CD14-positive monocyte (primary cell): ENCODE measurements around the gene SCAPER. TPM values are rescaled to one million over a fixed set of nuclear protein-coding genes. Genes with fewer than 3 reads are reported as not detected.

Experiments
- DNase-seq, 3 donors: peaks; one replicate each; pipeline ENCODE4 v3.0.0-alpha.2; 2011 to 2022
- H2AFZ ChIP-seq: 2 replicates; pipeline ENCODE4 v1.6.0; 2012; ENCODE audit warnings: mild to moderate bottlenecking, low read depth, low read length, inconsistent platforms; ENCODE audit not compliant: insufficient read depth, poor library complexity, severe bottlenecking
- H3K27ac ChIP-seq, 2 donors: 1 replicate in 1 of 2; 2 replicates in 1 of 2; pipeline ENCODE4 v1.5.1; 2012 to 2013; ENCODE audit warnings: low read length in 2 of 2, control low read depth in 1 of 2, inconsistent platforms in 1 of 2, low read depth in 1 of 2, mild to moderate bottlenecking in 1 of 2
- H3K27me3 ChIP-seq, 2 donors: one replicate each; pipeline versions ENCODE4 v1.6.0 to v1.6.1; 2011 to 2013; ENCODE audit warnings: low read length in 2 of 2; ENCODE audit not compliant: control insufficient read depth in 2 of 2, insufficient read depth in 2 of 2
- H3K36me3 ChIP-seq, 2 donors: replicated peaks in 1 of 2; 1 replicate in 1 of 2; 2 replicates in 1 of 2; pipeline versions ENCODE4 v1.5.1 to v1.6.1; 2012 to 2013; ENCODE audit warnings: low read length in 2 of 2, control low read depth in 1 of 2, inconsistent platforms in 1 of 2, mild to moderate bottlenecking in 1 of 2; ENCODE audit not compliant: insufficient read depth in 2 of 2, control insufficient read depth in 1 of 2
- H3K4me1 ChIP-seq, 2 donors: 1 replicate in 1 of 2; 2 replicates in 1 of 2; pipeline versions ENCODE4 v1.5.1 to v1.6.1; 2012 to 2013; ENCODE audit warnings: low read length in 2 of 2, control low read depth in 1 of 2, inconsistent platforms in 1 of 2, mild to moderate bottlenecking in 1 of 2, moderate library complexity in 1 of 2; ENCODE audit not compliant: insufficient read depth in 2 of 2, control insufficient read depth in 1 of 2
- H3K4me2 ChIP-seq: replicated peaks from 2 replicates; pipeline ENCODE3; 2012; ENCODE audit warnings: low read length, moderate library complexity, mild to moderate bottlenecking; ENCODE audit not compliant: poor library complexity, severe bottlenecking; ENCODE audit errors: extremely low read depth
- H3K4me3 ChIP-seq, 3 experiments: fragments of 200-600 bp in 1 of 3; sonication (generic) in 1 of 3; replicated peaks in 1 of 3; 1 replicate in 2 of 3; 2 replicates in 1 of 3; pipeline ENCODE4 v1.5.1; 2011 to 2013; ENCODE audit warnings: low read length in 3 of 3, mild to moderate bottlenecking in 3 of 3, control low read depth in 2 of 3, low read depth in 2 of 3, inconsistent platforms in 1 of 3, moderate library complexity in 1 of 3
- H3K79me2 ChIP-seq: 2 replicates; pipeline ENCODE4 v1.6.0; 2012; ENCODE audit warnings: mild to moderate bottlenecking, control low read depth, inconsistent platforms, low read length, moderate library complexity; ENCODE audit not compliant: insufficient read depth
- H3K9ac ChIP-seq: 2 replicates; pipeline ENCODE4 v1.6.0; 2017; ENCODE audit warnings: low read length, mild to moderate bottlenecking; ENCODE audit not compliant: insufficient read depth, poor library complexity, severe bottlenecking
- H3K9me3 ChIP-seq, 2 donors: replicated peaks in 1 of 2; 1 replicate in 1 of 2; 2 replicates in 1 of 2; pipeline versions ENCODE4 v1.5.1 to v1.6.1; 2012 to 2013; ENCODE audit warnings: low read length in 2 of 2, control low read depth in 1 of 2; ENCODE audit not compliant: control insufficient read depth in 1 of 2, insufficient read depth in 1 of 2
- H4K20me1 ChIP-seq: 2 replicates; pipeline ENCODE4 v1.6.0; 2012; ENCODE audit warnings: mild to moderate bottlenecking, low read length, control low read depth, moderate library complexity; ENCODE audit not compliant: insufficient read depth
- H3K27ac Mint-ChIP-seq, 7 donors: one replicate each; pipeline ENCODE4 v1.8.0; 2020; ENCODE audit warnings: mild to moderate bottlenecking in 7 of 7, mixed read lengths in 7 of 7, moderate library complexity in 6 of 7, inconsistent platforms in 2 of 7
- H3K27me3 Mint-ChIP-seq, 3 donors: one replicate each; pipeline ENCODE4 v1.8.0; 2021 to 2022; ENCODE audit warnings: low read depth in 3 of 3, mild to moderate bottlenecking in 3 of 3, mixed read lengths in 3 of 3, moderate library complexity in 3 of 3, inconsistent platforms in 1 of 3
- H3K36me3 Mint-ChIP-seq, 2 donors: one replicate each; pipeline ENCODE4 v1.8.0; 2020; ENCODE audit warnings: mixed read lengths in 2 of 2, inconsistent platforms in 1 of 2, mild to moderate bottlenecking in 1 of 2
- H3K4me1 Mint-ChIP-seq: one replicate; pipeline ENCODE4 v1.8.0; 2020; ENCODE audit warnings: mild to moderate bottlenecking, mixed read lengths
- H3K4me3 Mint-ChIP-seq, 2 donors: one replicate each; pipeline ENCODE4 v1.8.0; 2020; ENCODE audit warnings: mild to moderate bottlenecking in 2 of 2, mixed read lengths in 2 of 2, moderate library complexity in 1 of 2
- H3K9me3 Mint-ChIP-seq, 7 donors: one replicate each; pipeline ENCODE4 v1.8.0; 2020 to 2022; ENCODE audit warnings: mixed read lengths in 7 of 7, mild to moderate bottlenecking in 6 of 7, moderate library complexity in 6 of 7, inconsistent platforms in 2 of 7
- WGBS: methylation state at CpG from one replicate; pipeline ENCODE4 v1.1.5; 2013; ENCODE audit warnings: missing lambda C conversion rate; ENCODE audit not compliant: insufficient coverage; 5-methylcytosine and 5-hydroxymethylcytosine counted together
- intact Hi-C, 2 donors: fragments of 100-400 bp; cut with micrococcal nuclease; formaldehyde crosslinking; loops; one replicate each; pipeline versions ENCODE4 v1.15.0 to v1.15.1; 2023
- polyA plus RNA-seq, 3 donors: library from polyadenylated mRNA; depleted of rRNA in 1 of 3; unstranded in 2 of 3; stranded (reverse) in 1 of 3; fragments of 300-500 nt in 2 of 3; fragments of >200 nt in 1 of 3; fragmentation: Illumina TruSeq in 2 of 3; gene quantifications; 1 replicate in 2 of 3; 2 replicates in 1 of 3; pipeline ENCODE4 v1.2.3, GENCODE V29; 2012 to 2021
- TF ChIP-seq, protein P1 (sequence below): fragments of 200-600 bp; IDR thresholded peaks from one replicate; pipeline ENCODE4 v1.8.0; 2022; ENCODE audit warnings: antibody characterized with exemption, mild to moderate bottlenecking

SCAPER gene
- polyA plus RNA-seq, 3 donors = 2.5 to 5.4 (median 4.2) TPM

DNA sequence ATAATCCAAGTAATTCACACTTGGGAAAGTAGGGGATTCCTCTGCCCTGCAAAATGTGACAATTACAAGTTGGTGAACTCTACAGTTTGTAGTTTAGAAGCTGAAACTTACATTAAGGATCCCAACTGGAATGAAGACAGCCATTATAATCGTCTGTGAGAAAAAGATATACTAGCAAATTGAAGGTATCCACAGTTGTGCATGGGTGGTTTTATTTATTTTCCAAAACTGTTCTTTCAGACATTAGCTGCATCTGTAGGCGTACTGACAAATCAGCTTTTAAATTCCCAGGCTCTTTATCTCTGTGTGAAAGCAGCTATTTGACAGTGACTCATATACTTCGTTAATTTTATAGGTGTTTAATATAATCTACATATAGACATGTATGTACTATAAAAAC lies 581.1 kb downstream of the SCAPER start:
- Histone ChIP-seq H4K20me1 (no peaks in the 10 kb centered on the region), H3K4me2 (no peak overlapping the region), H3K9me3 (no peaks in the 10 kb centered on the region), H3K4me1 (no peaks in the 10 kb centered on the region), H3K4me3 (no peak overlapping the region), H2AFZ (no peak overlapping the region), H3K27me3 (peaks cover 10 to 35% of the 10 kb centered on the region in 2 donors), H3K9ac (no peak overlapping the region), H3K36me3 (no peaks in the 10 kb centered on the region), H3K79me2 (no peaks in the 10 kb centered on the region), H3K27ac (no peak overlapping the region)
- intact Hi-C loops = no loop called here
- no peak for DNase-seq
- Mint-ChIP-seq H3K36me3 (no peaks in the 10 kb centered on the region), H3K9me3 (peaks cover 0 to 1% (median 0%) of the 10 kb centered on the region in 7 donors), H3K4me3 (no peak overlapping the region), H3K4me1 (no peaks in the 10 kb centered on the region), H3K27me3 (peaks cover 41 to 64% (median 55%) of the 10 kb centered on the region in 3 donors), H3K27ac (no peak overlapping the region)
- TF ChIP-seq, protein P1, sequence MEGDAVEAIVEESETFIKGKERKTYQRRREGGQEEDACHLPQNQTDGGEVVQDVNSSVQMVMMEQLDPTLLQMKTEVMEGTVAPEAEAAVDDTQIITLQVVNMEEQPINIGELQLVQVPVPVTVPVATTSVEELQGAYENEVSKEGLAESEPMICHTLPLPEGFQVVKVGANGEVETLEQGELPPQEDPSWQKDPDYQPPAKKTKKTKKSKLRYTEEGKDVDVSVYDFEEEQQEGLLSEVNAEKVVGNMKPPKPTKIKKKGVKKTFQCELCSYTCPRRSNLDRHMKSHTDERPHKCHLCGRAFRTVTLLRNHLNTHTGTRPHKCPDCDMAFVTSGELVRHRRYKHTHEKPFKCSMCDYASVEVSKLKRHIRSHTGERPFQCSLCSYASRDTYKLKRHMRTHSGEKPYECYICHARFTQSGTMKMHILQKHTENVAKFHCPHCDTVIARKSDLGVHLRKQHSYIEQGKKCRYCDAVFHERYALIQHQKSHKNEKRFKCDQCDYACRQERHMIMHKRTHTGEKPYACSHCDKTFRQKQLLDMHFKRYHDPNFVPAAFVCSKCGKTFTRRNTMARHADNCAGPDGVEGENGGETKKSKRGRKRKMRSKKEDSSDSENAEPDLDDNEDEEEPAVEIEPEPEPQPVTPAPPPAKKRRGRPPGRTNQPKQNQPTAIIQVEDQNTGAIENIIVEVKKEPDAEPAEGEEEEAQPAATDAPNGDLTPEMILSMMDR = no peak
- no CpG with 5 or more reads among the region's 3 CpGs for WGBS

DNA sequence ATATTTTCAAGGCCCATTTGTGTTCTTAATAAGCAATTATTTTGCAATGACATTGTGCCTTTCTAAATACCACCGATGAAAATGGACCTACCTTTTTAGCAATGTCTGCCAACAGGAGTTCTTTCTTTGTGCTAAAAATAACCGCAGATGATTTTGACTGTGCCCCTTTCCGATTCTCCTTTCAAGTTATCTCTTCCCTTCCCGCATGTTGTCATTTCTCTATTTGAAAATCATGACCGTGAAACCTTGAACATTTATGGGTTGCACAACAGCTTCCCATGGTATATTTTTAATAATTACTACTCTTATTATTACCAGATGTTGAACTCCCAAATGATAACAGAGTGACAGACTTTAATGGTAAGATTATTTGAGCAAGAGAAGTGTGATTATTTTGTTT lies 583.5 kb downstream of the SCAPER start:
- Mint-ChIP-seq H3K36me3 (no peaks in the 10 kb centered on the region), H3K4me3 (no peak overlapping the region), H3K27ac (no peak overlapping the region), H3K9me3 (peaks cover 0 to 1% (median 0%) of the 10 kb centered on the region in 7 donors), H3K4me1 (no peaks in the 10 kb centered on the region), H3K27me3 (peaks cover 33 to 46% (median 40%) of the 10 kb centered on the region in 3 donors)
- H3K4me3 ChIP-seq = no peak overlapping the region
- no peaks in the 10 kb centered on the region for H3K9me3 ChIP-seq
- no peaks in the 10 kb centered on the region for H4K20me1 ChIP-seq
- H3K27me3 ChIP-seq = peaks cover 7 to 25% of the 10 kb centered on the region in 2 donors
- no peaks in the 10 kb centered on the region for H3K79me2 ChIP-seq
- H3K36me3 ChIP-seq = no peaks in the 10 kb centered on the region
- no peak overlapping the region for H3K27ac ChIP-seq
- intact Hi-C loops = no loop called here
- TF ChIP-seq, protein P1 = no peak
- no peaks in the 10 kb centered on the region for H3K4me1 ChIP-seq
- no peak overlapping the region for H2AFZ ChIP-seq
- H3K9ac ChIP-seq = no peak overlapping the region
- no peak overlapping the region for H3K4me2 ChIP-seq
- WGBS = 86% methylated on average over 2 of the region's 5 CpGs
- no peak for DNase-seq
